Fibroblast of pulmonary artery (primary cell): Measurements from ENCODE around the gene UGT1A10.

Source experiments
- DNase-seq: peaks from one replicate; pipeline ENCODE4 v3.0.0-alpha.2; 2010; ENCODE audit warnings: low read depth
- H3K4me3 ChIP-seq: replicated peaks from 2 replicates; pipeline ENCODE4 v1.5.1; 2011; ENCODE audit warnings: low read depth, mild to moderate bottlenecking, control low read depth, low read length, moderate library complexity
- TF ChIP-seq, protein P1 (sequence below): IDR thresholded peaks from 2 replicates; pipeline ENCODE4 v1.5.1; 2011; ENCODE audit warnings: mild to moderate bottlenecking, control low read depth, low read length, inconsistent platforms; ENCODE audit errors: missing control alignments

The UGT1A10 gene

DNA sequence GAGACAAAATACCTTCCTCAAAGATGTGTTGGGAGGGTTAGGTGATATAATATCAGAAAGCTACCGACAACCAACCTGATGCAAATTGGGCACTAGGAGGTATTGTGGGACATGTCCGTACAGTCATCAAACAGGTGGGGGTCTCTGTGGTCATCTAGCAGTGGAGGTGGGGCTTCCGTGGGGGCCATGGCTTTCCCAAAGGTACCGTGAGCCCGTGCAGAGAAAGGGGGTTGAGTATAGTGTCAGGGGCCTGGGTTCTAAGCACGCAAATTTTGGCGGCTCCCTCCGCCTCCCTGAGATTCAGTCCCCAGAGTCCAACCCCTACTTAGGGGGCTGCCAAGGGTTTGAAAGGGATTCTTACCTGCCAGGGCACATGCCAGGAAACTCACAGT is 185.5 kb downstream of the UGT1A10 start:
- H3K4me3 ChIP-seq, result no peak overlapping the region
- DNase-seq, result no peak
- TF ChIP-seq, protein P1, sequence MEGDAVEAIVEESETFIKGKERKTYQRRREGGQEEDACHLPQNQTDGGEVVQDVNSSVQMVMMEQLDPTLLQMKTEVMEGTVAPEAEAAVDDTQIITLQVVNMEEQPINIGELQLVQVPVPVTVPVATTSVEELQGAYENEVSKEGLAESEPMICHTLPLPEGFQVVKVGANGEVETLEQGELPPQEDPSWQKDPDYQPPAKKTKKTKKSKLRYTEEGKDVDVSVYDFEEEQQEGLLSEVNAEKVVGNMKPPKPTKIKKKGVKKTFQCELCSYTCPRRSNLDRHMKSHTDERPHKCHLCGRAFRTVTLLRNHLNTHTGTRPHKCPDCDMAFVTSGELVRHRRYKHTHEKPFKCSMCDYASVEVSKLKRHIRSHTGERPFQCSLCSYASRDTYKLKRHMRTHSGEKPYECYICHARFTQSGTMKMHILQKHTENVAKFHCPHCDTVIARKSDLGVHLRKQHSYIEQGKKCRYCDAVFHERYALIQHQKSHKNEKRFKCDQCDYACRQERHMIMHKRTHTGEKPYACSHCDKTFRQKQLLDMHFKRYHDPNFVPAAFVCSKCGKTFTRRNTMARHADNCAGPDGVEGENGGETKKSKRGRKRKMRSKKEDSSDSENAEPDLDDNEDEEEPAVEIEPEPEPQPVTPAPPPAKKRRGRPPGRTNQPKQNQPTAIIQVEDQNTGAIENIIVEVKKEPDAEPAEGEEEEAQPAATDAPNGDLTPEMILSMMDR, result no peak

DNA sequence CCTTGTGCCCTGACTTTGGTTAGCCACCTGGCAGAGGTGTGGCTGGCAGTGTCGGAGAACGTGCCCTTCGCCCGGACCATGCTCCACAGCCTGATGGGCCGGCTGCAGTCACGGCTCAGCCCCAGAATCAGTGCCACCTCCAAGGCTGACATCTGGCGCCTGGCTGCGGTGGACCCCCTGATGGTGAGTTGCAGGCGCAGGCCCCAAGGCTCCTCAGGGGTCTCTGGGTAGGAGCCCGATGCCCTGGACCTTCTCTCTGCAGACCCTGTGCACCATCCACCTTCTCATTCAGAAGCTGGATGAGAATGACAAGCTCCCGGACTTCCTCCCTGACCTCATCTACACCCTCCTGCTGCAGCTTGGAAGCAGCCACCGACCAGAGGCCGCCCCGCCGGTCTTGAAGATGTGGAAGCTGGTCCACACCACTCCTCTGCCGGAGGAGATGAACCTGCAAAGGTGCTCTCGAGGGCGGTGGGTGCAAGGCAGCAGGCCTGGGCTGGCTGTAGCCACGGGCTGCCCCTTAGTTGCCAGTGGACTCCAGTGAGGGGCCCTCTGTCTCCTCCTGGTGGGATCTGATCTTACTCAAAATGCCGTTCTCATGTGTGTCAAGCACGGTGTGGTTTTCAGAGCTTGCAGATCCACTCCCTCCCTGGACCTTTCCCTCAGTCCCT is 186.0 kb downstream of the UGT1A10 start:
- H3K4me3 ChIP-seq, result no peak overlapping the region
- no peak for DNase-seq
- TF ChIP-seq, protein P1, result no peak
